T-helper 2 cell treated with Interferon-gamma antibody and Interleukin-4, amounts not matched to agents 5 μg/mL and 100 μg/mL, for 36 hours (primary cell): Measurements from ENCODE around the gene LIME1.

ENCODE experiments used
- DNase-seq: peaks from one replicate; pipeline ENCODE4 v3.0.0; 2021; ENCODE audit warnings: low spot score
- H3K27ac Mint-ChIP-seq: one replicate; pipeline ENCODE4 v1.8.0; 2021; ENCODE audit warnings: mild to moderate bottlenecking, mixed read lengths
- H3K27me3 Mint-ChIP-seq: one replicate; pipeline ENCODE4 v1.8.0; 2021; ENCODE audit warnings: low read depth, mixed read lengths
- H3K36me3 Mint-ChIP-seq: one replicate; pipeline ENCODE4 v1.8.0; 2021; ENCODE audit warnings: low read depth, mixed read lengths
- H3K4me1 Mint-ChIP-seq: one replicate; pipeline ENCODE4 v1.8.0; 2021; ENCODE audit warnings: low read depth, mixed read lengths
- H3K4me3 Mint-ChIP-seq: one replicate; pipeline ENCODE4 v1.8.0; 2022; ENCODE audit warnings: mild to moderate bottlenecking, moderate library complexity, mixed read lengths
- H3K9me3 Mint-ChIP-seq: one replicate; pipeline ENCODE4 v1.8.0; 2021; ENCODE audit warnings: mixed read lengths

The LIME1 gene

GRCh38 chr20:63702036-63702665 lies 34.3 kb upstream of the LIME1 start:
- no peak overlapping the region for H3K27ac Mint-ChIP-seq
- H3K27me3 Mint-ChIP-seq: no peaks in the 10 kb centered on the region
- H3K36me3 Mint-ChIP-seq: peaks cover 24% of the 10 kb centered on the region
- no peaks in the 10 kb centered on the region for H3K9me3 Mint-ChIP-seq
- no peak for DNase-seq
- H3K4me1 Mint-ChIP-seq: peaks cover 18% of the 10 kb centered on the region
- no peak overlapping the region for H3K4me3 Mint-ChIP-seq

DNA sequence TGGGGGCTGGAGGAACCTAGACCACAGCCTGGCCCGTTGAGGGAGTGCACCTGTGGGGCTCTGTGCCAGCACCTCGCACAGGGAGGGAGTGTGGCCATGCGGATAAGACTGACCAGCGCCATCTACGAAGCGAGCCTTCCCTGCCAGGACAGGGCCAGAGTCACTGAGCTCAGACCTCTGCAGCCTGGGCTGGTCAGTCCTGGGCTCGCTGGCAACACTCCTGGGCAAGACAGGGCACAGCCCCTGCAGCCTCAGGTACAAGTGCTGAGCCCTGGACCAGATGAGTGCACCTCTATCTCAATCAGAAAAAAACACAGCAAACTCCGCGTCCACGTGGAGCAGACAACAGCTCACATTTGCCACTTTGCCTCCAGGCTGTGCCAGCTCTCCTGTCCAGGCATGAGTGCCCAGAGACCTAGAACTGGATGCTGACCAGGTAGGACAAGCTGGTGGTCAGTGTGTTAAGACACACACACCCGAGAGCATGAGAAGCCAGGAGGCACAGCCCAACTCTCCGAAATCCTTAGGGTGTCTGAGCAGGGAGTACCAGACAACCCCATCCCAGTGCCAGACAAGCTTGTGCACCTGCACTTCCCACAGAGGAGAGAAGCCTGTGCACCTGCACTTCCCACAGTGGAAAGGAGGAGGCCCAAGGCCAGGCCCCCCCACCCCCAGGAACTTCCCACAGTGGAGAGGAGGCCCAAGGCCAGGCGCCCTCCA lies 33.6 kb upstream of the LIME1 start:
- Mint-ChIP-seq H3K4me3 (no peak overlapping the region), H3K4me1 (peaks cover 18% of the 10 kb centered on the region), H3K27ac (no peak overlapping the region), H3K36me3 (peaks cover 24% of the 10 kb centered on the region), H3K27me3 (no peaks in the 10 kb centered on the region), H3K9me3 (no peaks in the 10 kb centered on the region)
- no peak for DNase-seq

GRCh38 chr20:63703471-63703975 lies 32.9 kb upstream of the LIME1 start:
- peaks cover 27% of the 10 kb centered on the region for H3K36me3 Mint-ChIP-seq

DNA sequence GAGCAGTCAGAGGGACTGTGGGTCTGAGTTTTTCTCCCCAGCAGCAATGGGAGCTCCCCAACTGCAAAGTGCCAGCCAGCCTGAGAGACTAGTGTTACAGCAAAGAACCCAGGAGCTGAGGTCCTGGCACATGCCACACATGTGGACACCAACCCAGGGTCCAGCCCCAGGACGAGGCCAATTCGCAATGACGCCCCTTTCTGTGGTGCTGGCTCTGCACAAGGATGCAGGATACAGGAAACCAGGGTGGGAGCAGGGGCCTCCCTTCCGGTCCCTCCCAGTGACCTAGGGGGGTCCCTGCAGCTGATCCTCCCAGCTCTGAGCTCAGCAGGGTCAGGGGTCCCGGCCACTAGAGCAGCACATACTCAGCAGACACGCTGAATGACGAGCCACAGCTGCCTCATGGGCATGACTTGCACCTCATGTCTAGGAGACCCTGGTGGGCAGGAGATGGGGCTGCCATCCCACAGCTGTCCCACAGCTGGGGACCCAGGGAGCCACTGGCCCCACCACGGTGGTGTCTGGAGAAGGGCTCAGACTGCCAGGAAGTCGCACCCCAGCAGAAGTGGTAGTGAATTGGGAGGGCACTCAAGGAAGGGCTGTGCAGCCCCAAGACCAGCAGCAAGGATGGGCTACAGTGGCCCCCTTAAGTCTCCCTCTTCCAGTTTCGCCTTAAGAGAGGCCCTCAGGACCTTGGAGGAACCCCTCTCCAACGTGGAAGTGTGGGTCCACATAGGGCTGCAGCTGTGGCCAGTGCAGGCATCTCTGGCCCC lies 32.3 kb upstream of the LIME1 start:
- peaks cover 24% of the 10 kb centered on the region for H3K4me1 Mint-ChIP-seq
- DNase-seq: no peak
- H3K27ac Mint-ChIP-seq: no peak overlapping the region
- no peaks in the 10 kb centered on the region for H3K9me3 Mint-ChIP-seq
- peaks cover 33% of the 10 kb centered on the region for H3K36me3 Mint-ChIP-seq
- H3K27me3 Mint-ChIP-seq: no peaks in the 10 kb centered on the region
- H3K4me3 Mint-ChIP-seq: no peak overlapping the region

More at GRCh38 chr20:63703471-63703975, 32.9 kb upstream of the LIME1 start:
- Mint-ChIP-seq H3K27me3 (no peaks in the 10 kb centered on the region), H3K27ac (no peak overlapping the region), H3K9me3 (no peaks in the 10 kb centered on the region), H3K4me1 (peaks cover 19% of the 10 kb centered on the region), H3K4me3 (no peak overlapping the region)
- no peak for DNase-seq

GRCh38 chr20:63704749-63705117 lies 31.7 kb upstream of the LIME1 start:
- Mint-ChIP-seq H3K27ac (peak overlapping the region; percentile 4), H3K4me1 (peaks cover 26% of the 10 kb centered on the region), H3K27me3 (no peaks in the 10 kb centered on the region), H3K4me3 (peak overlapping the region; percentile 18), H3K36me3 (peaks cover 37% of the 10 kb centered on the region), H3K9me3 (no peaks in the 10 kb centered on the region)
- no peak for DNase-seq

GRCh38 chr20:63705232-63706026 lies 31.0 kb upstream of the LIME1 start:
- Mint-ChIP-seq H3K36me3 (peaks cover 42% of the 10 kb centered on the region), H3K4me1 (peaks cover 27% of the 10 kb centered on the region), H3K27ac (no peak overlapping the region), H3K4me3 (peak overlapping the region; percentile 18), H3K27me3 (no peaks in the 10 kb centered on the region), H3K9me3 (no peaks in the 10 kb centered on the region)
- no peak for DNase-seq

- Mint-ChIP-seq H3K4me3 (peak overlapping the region; percentile 94), H3K4me1 (peaks cover 33% of the 10 kb centered on the region), H3K9me3 (no peaks in the 10 kb centered on the region), H3K36me3 (peaks cover 49% of the 10 kb centered on the region), H3K27me3 (no peaks in the 10 kb centered on the region), H3K27ac (peak overlapping the region; percentile 88)
- DNase-seq: no peak
Observed at GRCh38 chr20:63706027-63706695, 30.3 kb upstream of the LIME1 start.

DNA sequence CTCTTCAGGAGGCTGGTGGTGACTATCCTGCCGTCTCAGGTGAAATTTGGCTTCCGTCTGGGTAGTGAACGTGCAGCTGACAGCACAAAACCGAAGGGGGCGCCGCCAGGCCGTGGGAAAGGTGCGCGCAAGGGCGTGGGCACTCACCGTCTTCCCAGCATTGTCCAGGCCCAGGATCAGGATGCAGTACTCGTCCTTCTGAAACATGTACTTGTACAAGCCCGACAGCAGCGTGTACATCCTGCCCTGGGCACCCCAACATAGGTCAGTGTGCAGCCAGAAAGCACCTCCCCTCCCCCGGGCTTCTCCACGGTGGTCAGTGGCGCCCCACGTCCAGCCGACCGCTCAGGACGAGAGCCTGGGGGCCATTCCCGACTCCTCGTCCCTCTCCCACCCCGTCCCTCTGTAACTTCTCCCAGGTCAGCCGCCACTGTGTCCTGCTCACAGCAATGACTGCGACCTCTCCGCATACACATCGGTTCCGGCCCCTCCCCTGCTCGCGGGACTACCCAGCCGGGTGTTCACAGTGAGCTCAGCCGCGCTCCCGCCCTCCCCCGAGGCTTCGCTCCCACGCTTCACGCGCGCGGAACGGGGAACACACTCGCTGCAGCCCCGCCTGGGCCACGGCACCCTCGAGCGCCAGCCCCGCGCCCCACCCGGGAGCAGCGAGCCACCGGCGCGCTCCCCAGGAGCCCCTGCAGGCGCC lies 29.5 kb upstream of the LIME1 start:
- Mint-ChIP-seq H3K27me3 (no peaks in the 10 kb centered on the region), H3K4me1 (peaks cover 33% of the 10 kb centered on the region), H3K9me3 (no peaks in the 10 kb centered on the region), H3K36me3 (peaks cover 56% of the 10 kb centered on the region), H3K27ac (peak overlapping the region; percentile 88), H3K4me3 (peak overlapping the region; percentile 94)
- DNase-seq: peak; percentile 52

GRCh38 chr20:63707558-63708300 lies 28.7 kb upstream of the LIME1 start, which contains the start of the genes ARFRP1 and ZGPAT:
ARFRP1 (minus strand) TSS chr20:63707976; CDS start chr20:63707091, 885 bp downstream.
ZGPAT (plus strand) TSS chr20:63708039; CDS start chr20:63708581, 542 bp downstream.
- peaks cover 63% of the 10 kb centered on the region for H3K36me3 Mint-ChIP-seq
- DNase-seq: peak; percentile 91
- peaks cover 37% of the 10 kb centered on the region for H3K4me1 Mint-ChIP-seq
- H3K4me3 Mint-ChIP-seq: peak within 1 kb of the TSS; percentile 94
- peaks cover 5% of the 10 kb centered on the region for H3K9me3 Mint-ChIP-seq
- peak within 1 kb of the TSS; percentile 88 for H3K27ac Mint-ChIP-seq
- H3K27me3 Mint-ChIP-seq: no peaks in the 10 kb centered on the region

- Mint-ChIP-seq H3K27me3 (no peaks in the 10 kb centered on the region), H3K27ac (peak overlapping the region; percentile 67), H3K36me3 (peaks cover 65% of the 10 kb centered on the region), H3K4me3 (peak overlapping the region; percentile 88), H3K4me1 (peaks cover 37% of the 10 kb centered on the region), H3K9me3 (peaks cover 5% of the 10 kb centered on the region)
- DNase-seq: no peak
Observed at GRCh38 chr20:63708301-63709148, 27.9 kb upstream of the LIME1 start.

GRCh38 chr20:63709149-63709527 lies 27.3 kb upstream of the LIME1 start:
- Mint-ChIP-seq H3K4me3 (peak overlapping the region; percentile 88), H3K36me3 (peaks cover 68% of the 10 kb centered on the region), H3K4me1 (peaks cover 37% of the 10 kb centered on the region), H3K27me3 (no peaks in the 10 kb centered on the region), H3K27ac (no peak overlapping the region), H3K9me3 (peaks cover 5% of the 10 kb centered on the region)
- DNase-seq: no peak
